22Rv1 (cell line): Measurements from ENCODE around the gene C6orf120.

Experiments used
- ZFX ChIP-seq: fragments of 450-650 bp; IDR thresholded peaks from 2 replicates; pipeline ENCODE4 v1.6.1; 2017; ENCODE audit warnings: antibody characterized with exemption, borderline replicate concordance
- TF ChIP-seq, protein P1 (sequence below): fragments of 450-650 bp; IDR thresholded peaks from 2 replicates; pipeline ENCODE4 v1.5.1; 2017; ENCODE audit warnings: mild to moderate bottlenecking

DNA sequence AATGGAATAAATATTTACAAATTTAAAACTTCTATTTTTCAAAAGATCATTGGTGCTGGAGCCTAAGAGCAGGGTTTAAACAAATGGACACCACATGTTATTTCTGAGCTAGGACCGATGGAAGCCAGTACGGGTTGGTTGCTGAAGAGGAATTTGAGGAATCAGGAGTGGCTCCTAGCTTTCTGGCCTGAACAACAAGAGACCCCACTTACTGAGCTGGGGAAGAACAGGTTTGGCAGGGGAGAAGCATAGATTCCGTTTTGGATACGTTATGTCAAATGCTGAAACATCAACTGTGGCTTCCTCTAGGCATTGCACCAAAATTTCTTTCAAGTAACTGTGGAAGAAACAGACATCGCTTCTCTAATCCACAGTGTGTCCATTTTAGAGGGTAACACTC is 6.8 kb upstream of the C6orf120 start:
- TF ChIP-seq, protein P1, sequence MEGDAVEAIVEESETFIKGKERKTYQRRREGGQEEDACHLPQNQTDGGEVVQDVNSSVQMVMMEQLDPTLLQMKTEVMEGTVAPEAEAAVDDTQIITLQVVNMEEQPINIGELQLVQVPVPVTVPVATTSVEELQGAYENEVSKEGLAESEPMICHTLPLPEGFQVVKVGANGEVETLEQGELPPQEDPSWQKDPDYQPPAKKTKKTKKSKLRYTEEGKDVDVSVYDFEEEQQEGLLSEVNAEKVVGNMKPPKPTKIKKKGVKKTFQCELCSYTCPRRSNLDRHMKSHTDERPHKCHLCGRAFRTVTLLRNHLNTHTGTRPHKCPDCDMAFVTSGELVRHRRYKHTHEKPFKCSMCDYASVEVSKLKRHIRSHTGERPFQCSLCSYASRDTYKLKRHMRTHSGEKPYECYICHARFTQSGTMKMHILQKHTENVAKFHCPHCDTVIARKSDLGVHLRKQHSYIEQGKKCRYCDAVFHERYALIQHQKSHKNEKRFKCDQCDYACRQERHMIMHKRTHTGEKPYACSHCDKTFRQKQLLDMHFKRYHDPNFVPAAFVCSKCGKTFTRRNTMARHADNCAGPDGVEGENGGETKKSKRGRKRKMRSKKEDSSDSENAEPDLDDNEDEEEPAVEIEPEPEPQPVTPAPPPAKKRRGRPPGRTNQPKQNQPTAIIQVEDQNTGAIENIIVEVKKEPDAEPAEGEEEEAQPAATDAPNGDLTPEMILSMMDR, result no peak
- no peak for TF ChIP-seq ZFX
